ENCODE results near the gene APRT.

GRCh38 chr16:88846088-88846487 is 34.4 kb upstream of the APRT start:
- TF ChIP-seq ATF3 (IDR thresholded peaks at IDR 0.05) (no peak), POLR2AphosphoS5 (IDR thresholded peaks at IDR 0.05; ENCODE audit: low read depth, low read length) (no peak), CTCF (IDR thresholded peaks at IDR 0.05 in 2 of 3, conservative IDR thresholded peaks at IDR 0.05 in 1 of 3; ENCODE audit: borderline replicate concordance in 1 of 3, insufficient read depth in 1 of 3, low read depth in 2 of 3, low read length in 2 of 3) (no peak), POLR2A (IDR thresholded peaks at IDR 0.05; ENCODE audit: borderline replicate concordance, extremely low read depth, insufficient read depth, insufficient read length) (no peak), FOSL1 (IDR thresholded peaks at IDR 0.05; ENCODE audit: low read depth) (no peak), EZH2 (IDR thresholded peaks at IDR 0.05) (no peak), RAD21 (IDR thresholded peaks at IDR 0.05; ENCODE audit: low read depth) (no peak), CEBPB (IDR thresholded peaks at IDR 0.05; ENCODE audit: low read depth) (no peak), ZNF274 (IDR thresholded peaks at IDR 0.05; ENCODE audit: low read depth, low read length) (no peak), YY1 (IDR thresholded peaks at IDR 0.05; ENCODE audit: extremely low read depth, insufficient replicate concordance, low read depth, low read length) (no peak)
